ENCODE data around the gene PBXIP1.

DNA sequence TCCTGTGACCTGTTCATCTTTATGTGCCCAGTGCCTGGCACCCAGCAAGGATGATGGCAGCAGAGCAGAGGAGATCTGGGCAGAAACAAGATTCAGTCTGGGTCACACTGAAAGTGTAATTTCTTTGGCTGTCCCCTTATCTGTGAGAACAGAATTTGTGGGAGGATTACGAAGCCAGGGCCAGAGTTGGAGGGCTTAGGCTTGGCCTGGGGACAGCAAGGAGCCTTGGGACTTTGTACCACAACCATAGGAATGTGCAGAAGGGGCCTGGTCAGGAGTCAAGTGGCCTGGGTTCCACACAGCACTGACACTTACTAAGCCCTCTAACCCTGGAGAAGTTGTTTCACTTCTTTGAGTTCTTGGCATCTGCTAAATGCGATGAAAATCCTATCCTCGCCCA, 32.2 kb downstream of the PBXIP1 start:
- TF ChIP-seq, protein P1, sequence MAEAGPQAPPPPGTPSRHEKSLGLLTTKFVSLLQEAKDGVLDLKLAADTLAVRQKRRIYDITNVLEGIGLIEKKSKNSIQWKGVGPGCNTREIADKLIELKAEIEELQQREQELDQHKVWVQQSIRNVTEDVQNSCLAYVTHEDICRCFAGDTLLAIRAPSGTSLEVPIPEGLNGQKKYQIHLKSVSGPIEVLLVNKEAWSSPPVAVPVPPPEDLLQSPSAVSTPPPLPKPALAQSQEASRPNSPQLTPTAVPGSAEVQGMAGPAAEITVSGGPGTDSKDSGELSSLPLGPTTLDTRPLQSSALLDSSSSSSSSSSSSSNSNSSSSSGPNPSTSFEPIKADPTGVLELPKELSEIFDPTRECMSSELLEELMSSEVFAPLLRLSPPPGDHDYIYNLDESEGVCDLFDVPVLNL (CRISPR knock-in tag; IDR thresholded peaks at IDR 0.05; ENCODE audit: borderline replicate concordance, low read depth), result no peak
- TF ChIP-seq ZNF512 (CRISPR knock-in tag; IDR thresholded peaks at IDR 0.05; ENCODE audit: borderline replicate concordance) (no peak), CTCF (IDR thresholded peaks at IDR 0.05) (no peak), NFATC4 (CRISPR knock-in tag; IDR thresholded peaks at IDR 0.05) (no peak), FOXP1 (CRISPR knock-in tag; IDR thresholded peaks at IDR 0.05; ENCODE audit: borderline replicate concordance) (no peak)

Measured in WTC11 (cell line).